RWPE1 (cell line): Measurements from ENCODE around the gene C4BPB.

Source experiments
- CTCF ChIA-PET: fragments of 350-600 bp; sonication (Branson Sonifier 250); formaldehyde crosslinking; extraction: SDS; loops from one replicate; lab custom pipeline; 2021; lab: Yijun Ruan, JAX
- POLR2A ChIA-PET: fragments of 400-600 bp; formaldehyde crosslinking; extraction: SDS; loops from one replicate; lab custom pipeline; 2020; ENCODE audit warnings: antibody characterized with exemption; ENCODE audit not compliant: low non-redundant PET; lab: Yijun Ruan, JAX
- DNase-seq: peaks from one replicate; pipeline ENCODE4 v3.0.0; 2012; ENCODE audit warnings: low spot score
- H3K27ac ChIP-seq: fragments of 450-650 bp; 2 replicates; pipeline ENCODE4 v1.5.1; 2017
- TF ChIP-seq, protein P1 (sequence below): fragments of 450-650 bp; conservative IDR thresholded peaks from 2 replicates; pipeline ENCODE4 v1.5.1; 2017; ENCODE audit warnings: low read depth, mild to moderate bottlenecking

Gene C4BPB

DNA sequence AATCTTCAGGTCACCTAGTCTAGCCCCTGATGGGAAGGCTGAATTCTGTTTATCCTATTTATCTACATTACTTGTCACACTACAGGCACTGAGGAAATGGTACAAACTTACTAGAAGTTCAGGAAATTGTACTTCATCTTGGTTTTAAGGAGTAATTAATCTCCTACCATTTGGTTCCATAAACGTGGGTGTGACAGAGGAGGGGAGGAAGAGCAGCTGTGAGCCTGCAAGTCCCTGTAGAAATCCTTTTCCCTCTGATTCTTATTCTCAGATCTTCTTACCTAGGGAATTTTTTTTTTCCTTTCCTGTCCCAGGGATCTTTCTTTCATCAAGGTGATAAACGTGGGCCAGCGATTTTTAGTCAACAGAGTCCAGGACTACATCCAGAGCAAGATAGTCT lies 21.5 kb upstream of the C4BPB start:
- POLR2A ChIA-PET, result no interaction called here
- CTCF ChIA-PET, result no interaction called here
- DNase-seq, result no peak
- no peak overlapping the region for H3K27ac ChIP-seq
- TF ChIP-seq, protein P1, sequence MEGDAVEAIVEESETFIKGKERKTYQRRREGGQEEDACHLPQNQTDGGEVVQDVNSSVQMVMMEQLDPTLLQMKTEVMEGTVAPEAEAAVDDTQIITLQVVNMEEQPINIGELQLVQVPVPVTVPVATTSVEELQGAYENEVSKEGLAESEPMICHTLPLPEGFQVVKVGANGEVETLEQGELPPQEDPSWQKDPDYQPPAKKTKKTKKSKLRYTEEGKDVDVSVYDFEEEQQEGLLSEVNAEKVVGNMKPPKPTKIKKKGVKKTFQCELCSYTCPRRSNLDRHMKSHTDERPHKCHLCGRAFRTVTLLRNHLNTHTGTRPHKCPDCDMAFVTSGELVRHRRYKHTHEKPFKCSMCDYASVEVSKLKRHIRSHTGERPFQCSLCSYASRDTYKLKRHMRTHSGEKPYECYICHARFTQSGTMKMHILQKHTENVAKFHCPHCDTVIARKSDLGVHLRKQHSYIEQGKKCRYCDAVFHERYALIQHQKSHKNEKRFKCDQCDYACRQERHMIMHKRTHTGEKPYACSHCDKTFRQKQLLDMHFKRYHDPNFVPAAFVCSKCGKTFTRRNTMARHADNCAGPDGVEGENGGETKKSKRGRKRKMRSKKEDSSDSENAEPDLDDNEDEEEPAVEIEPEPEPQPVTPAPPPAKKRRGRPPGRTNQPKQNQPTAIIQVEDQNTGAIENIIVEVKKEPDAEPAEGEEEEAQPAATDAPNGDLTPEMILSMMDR, result no peak

DNA sequence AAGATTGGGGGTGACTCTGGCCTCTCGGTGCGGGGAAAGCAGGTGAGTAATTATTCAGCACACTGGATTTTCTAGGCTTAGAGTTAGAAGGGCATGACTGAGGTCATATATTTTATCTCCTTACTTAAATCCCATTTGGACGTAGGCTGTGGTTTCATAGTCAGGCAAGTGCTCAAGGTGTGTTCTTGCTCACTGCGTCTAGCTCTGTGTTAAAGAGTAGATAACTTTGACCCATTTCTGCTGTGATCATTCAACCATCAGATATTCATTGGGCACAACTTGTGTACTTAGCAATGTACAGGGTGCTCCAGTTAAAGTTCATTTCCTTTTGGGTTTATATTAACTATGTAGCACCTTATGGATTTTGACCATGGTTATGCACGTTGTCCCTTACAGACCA lies 21.0 kb upstream of the C4BPB start:
- TF ChIP-seq, protein P1, result no peak
- ChIA-PET POLR2A (no interaction called here), CTCF (no interaction called here)
- no peak for DNase-seq
- H3K27ac ChIP-seq, result no peak overlapping the region

DNA sequence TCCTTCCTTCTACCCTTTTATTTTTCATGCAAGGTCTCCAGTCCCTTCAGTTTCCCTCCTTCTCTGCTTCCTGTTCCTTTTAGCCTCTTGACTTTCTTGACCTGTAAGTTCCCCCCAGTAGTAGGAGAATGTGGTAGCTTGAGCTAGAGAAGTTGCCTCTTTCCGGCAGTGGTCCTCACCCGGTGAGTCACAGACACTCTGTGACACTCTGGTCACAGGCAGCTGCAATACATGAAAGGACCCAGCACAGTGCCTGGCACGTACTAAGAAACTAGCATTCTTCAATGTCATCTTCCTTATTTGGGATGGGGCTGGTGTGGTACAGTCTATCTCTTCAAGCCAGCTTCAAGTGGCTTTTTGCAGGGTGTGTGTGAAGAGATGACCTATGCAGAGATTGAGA lies 19.6 kb upstream of the C4BPB start:
- no peak for DNase-seq
- POLR2A ChIA-PET, result no interaction called here
- CTCF ChIA-PET, result interaction anchor here (1.4 kb wide), 1 partner anchor 20 kb away, joined by 3 read pairs; no protein-coding TSS in a partner anchor
- TF ChIP-seq, protein P1, result no peak
- no peak overlapping the region for H3K27ac ChIP-seq

DNA sequence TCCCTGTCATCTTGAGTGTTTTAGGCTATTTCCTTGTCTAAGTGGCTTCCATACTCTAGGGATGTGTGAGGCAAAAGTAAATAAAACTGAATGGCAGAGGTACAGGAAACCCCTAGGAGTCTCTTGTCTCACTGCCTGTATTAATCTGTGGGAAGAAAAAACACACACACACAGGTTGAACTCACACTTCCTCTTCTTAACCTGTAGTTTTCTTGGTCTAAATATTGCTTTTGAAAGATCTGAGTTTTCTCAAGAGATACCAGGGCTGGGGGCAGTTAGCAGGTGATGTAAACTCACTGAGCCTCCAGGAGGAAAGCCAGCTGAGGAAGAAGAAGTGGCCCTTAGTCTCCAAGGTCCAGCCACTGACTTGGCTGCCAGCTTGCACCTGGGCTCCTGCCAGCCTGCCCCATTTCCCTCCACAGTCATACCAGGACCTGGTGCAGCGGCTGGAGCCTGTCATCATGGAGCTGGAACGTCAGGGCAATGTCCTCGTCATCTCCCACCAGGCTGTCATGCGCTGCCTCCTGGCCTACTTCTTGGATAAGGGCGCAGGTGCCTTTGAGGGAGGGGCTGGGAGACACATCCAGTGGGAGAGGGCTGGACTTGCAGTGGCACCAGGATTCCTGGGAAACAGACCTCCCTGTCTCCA lies 18.7 kb upstream of the C4BPB start:
- TF ChIP-seq, protein P1, result no peak
- no peak for DNase-seq
- ChIA-PET POLR2A (no interaction called here), CTCF (interaction anchor here (0.6 to 1.4 kb wide), 2 partner anchors 21 to 800 kb away, joined by 3 to 4 read pairs; no protein-coding TSS in a partner anchor)
- peak overlapping the region; percentile 4; the same call in 1 of the 2 replicates for H3K27ac ChIP-seq

DNA sequence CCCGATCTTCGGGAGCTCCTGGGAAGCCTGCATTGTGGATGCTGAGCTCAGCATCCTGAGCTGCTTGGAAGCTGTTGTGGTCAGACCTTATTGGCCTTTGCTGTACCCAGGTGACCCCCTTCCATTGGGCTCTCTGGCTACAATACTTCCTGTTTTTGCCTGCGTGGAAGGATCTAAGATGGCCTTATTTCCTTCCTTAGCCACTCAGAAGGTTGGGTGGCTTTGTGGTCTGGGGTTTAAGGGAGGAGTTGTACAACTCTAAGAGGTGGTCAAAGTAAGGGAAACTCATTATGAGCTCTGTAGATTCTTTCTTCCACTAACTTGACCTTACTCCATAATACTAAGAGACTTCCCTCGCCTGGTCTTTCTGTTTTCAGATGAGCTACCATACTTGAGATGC lies 17.8 kb upstream of the C4BPB start:
- CTCF ChIA-PET, result interaction anchor here (1.2 kb wide), 1 partner anchor 334 kb away, joined by 5 read pairs; no protein-coding TSS in a partner anchor
- POLR2A ChIA-PET, result no interaction called here

DNA sequence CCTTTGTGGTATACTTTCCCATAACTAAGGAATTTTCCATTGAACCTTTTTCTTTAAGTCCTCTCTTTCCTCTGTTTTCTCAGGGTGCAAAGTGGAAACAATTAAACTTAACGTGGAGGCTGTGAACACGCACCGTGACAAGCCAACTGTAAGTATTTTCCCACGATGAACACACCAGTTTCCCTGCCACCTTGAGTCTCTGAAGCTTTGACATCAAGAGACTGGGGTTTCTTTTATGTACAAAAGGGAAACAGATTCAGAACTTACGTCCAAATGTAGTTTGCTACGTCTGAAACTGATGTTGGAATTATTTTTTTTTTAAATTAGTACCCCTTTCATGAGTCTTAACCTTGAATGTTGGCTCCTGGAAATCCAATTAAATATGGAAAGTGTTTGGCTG lies 17.2 kb upstream of the C4BPB start:
- DNase-seq, result no peak
- CTCF ChIA-PET, result interaction anchor here (0.5 to 1.2 kb wide), 4 partner anchors 9 to 333 kb away, joined by 4 to 5 read pairs (median 4); no protein-coding TSS in a partner anchor
- TF ChIP-seq, protein P1, result no peak
- no peak overlapping the region for H3K27ac ChIP-seq
- POLR2A ChIA-PET, result no interaction called here

More for the DNA sequence above, 17.8 kb upstream of the C4BPB start:
- TF ChIP-seq, protein P1, result no peak
- H3K27ac ChIP-seq, result no peak overlapping the region
- DNase-seq, result no peak
